ENCODE results near the gene CRYBG1. TPM values are rescaled to one million over a fixed set of nuclear protein-coding genes. Genes with fewer than 3 reads are reported as not detected.

The CRYBG1 gene
- polyA plus RNA-seq, 1 experiment: 1.9 TPM

GRCh38 chr6:106619223-106619622, 258.7 kb downstream of the CRYBG1 start:
- TF ChIP-seq CTCF (IDR thresholded peaks at IDR 0.05; ENCODE audit: low read depth, low read length): no peak
- CTCF ChIA-PET: no interaction called here
- POLR2A ChIA-PET: no interaction called here

DNA sequence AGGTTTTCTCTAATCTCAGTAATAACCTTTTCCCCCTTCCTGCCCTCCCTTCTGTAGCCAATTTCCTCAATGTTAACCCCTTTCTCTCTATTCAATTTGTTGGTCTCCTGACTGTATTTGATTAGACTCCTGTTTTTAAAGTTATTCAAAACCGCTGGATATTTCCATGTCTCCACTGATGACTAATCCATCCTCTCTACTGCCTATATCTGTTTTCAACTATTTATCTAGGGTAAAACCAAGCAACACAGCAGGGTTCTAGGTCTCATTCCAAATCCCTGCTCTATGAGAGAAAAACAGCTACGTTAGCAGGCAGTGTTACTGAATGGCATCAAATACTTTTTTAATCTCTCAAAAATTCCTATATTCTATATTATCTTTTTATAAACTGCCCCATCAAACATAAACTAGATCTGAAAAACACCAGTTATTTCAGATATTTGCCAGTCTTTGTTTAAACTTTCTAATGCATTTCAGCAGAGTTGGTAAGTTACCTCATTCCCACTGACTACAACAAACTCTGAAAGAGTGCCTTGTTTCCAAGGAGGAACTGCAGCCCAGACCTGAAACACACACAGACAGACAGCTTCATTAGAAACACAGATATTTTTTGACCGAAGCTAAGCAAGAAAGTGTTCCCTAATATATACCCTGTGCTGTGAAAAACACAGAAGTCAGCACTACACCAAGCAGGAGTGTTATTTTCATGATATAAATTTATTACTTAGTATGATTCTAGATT, 260.6 kb downstream of the CRYBG1 start:
- Histone ChIP-seq H3K27me3 (ENCODE audit: control insufficient read depth, insufficient read depth, low read length) (no peaks in the 10 kb centered on the region), H3K9me3 (ENCODE audit: control insufficient read depth, insufficient read depth, low read length) (no peaks in the 10 kb centered on the region), H3K4me3 (ENCODE audit: low read depth, low read length) (no peak overlapping the region), H3K27ac (ENCODE audit: low read depth, low read length) (no peak overlapping the region)
- no peak for TF ChIP-seq CTCF (IDR thresholded peaks at IDR 0.05; ENCODE audit: low read depth, low read length)
- no peak for DNase-seq (ENCODE audit: low read depth, low spot score)
- ChIA-PET CTCF (interaction anchor here (1.2 to 2.1 kb wide), 3 partner anchors 13 to 358 kb away, joined by 3 to 8 read pairs (median 4); no protein-coding TSS in a partner anchor), POLR2A (no interaction called here)

More at GRCh38 chr6:106619223-106619622, 258.7 kb downstream of the CRYBG1 start:
- no peaks in the 10 kb centered on the region for H3K9me3 ChIP-seq (ENCODE audit: control insufficient read depth, insufficient read depth, low read length)
- no peak for DNase-seq (ENCODE audit: low read depth, low spot score)
- H3K27ac ChIP-seq (ENCODE audit: low read depth, low read length): no peak overlapping the region
- no peak overlapping the region for H3K4me3 ChIP-seq (ENCODE audit: low read depth, low read length)
- H3K27me3 ChIP-seq (ENCODE audit: control insufficient read depth, insufficient read depth, low read length): no peaks in the 10 kb centered on the region

Small RNAs within 50 kb of the gene (small RNA-seq; reads per million reads assigned to genes)
- not detected for gene RF00019 (ENCODE audit: insufficient read length, low read depth)
- not detected for gene RNA5SP211 (ENCODE audit: insufficient read length, low read depth)
- not detected for gene RNU6-527P (ENCODE audit: insufficient read length, low read depth)

Other genes starting within 250 kb of the CRYBG1 start
- gene ATG5, start 35.0 kb upstream of the CRYBG1 start, polyA plus RNA-seq (2011; rRNA removed): 35.7 and 53.9 TPM in 2 replicates